ENCODE measurements around the gene PAGR1. TPM values are rescaled to one million over a fixed set of nuclear protein-coding genes. Genes with fewer than 3 reads are reported as not detected.
"Not testable (repeated sequence)": the region's sequence is repeated elsewhere in the genome, so short reads cannot be mapped to it uniquely, and the experiment has no call there.

PAGR1 gene
- total RNA-seq, 1 experiment from 2014 or later = 19.8 TPM

- in situ Hi-C loops (cut with HindIII; ENCODE audit: low pct_unique_long_range_greater_than_20kb, low sequenced_read_pairs) = no loop called here
Measured at GRCh38 chr16:29790183-29790948, 25.6 kb upstream of the PAGR1 start, which contains the start of gene KIF22. TSS of gene KIF22 (plus strand) at chr16:29790751. CDS start at chr16:29790760, 9 bp downstream.

DNA sequence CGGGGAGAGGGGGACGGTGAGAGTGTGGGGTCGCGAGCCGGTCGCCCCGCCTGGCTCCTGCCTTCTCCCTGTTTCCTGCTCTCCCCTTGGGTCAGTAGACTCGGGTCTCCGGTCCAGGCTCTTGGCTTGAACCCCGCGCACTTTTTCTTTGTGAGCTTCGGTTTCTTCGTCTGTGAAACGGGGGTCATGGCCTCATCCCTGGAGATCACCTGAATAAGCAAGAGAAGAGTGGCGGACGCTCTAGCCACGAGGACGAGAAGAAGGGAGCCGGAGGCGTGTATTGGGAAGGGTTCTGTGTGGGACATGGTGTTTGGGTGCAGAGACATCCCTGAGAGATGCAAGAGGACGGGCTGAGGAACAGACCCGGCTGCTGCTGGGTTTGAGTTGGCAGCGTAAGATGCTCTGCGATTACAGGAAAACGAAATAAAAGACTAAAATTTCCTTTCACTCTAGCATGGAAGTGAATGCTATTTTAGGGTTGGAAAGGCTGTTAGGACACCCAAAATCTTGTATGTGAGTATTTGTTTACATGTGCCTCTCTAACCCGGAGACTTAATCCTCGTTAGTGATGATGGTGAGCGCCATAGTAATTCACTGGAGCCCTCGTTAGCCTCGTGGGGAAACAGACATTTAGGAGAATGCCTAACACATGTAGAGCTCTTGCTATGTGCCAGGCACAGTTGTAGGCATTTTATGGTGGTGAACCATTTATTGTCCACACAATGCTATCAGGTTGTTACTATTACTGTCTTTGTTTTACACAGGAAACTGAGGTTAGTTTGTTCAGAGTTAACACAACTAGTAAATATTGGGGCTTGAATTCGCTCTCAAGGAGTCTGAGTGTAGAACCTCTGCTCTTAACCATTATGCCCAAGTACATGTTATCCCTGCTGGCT lies 24.8 kb upstream of the PAGR1 start:
- in situ Hi-C loops (cut with HindIII; ENCODE audit: low pct_unique_long_range_greater_than_20kb, low sequenced_read_pairs) = no loop called here
- no peak for DNase-seq (ENCODE audit: low read depth, low spot score)

More at GRCh38 chr16:29790183-29790948, 25.6 kb upstream of the PAGR1 start, which contains the start of gene KIF22:
- DNase-seq (ENCODE audit: low read depth, low spot score) = peak; percentile 96

DNA sequence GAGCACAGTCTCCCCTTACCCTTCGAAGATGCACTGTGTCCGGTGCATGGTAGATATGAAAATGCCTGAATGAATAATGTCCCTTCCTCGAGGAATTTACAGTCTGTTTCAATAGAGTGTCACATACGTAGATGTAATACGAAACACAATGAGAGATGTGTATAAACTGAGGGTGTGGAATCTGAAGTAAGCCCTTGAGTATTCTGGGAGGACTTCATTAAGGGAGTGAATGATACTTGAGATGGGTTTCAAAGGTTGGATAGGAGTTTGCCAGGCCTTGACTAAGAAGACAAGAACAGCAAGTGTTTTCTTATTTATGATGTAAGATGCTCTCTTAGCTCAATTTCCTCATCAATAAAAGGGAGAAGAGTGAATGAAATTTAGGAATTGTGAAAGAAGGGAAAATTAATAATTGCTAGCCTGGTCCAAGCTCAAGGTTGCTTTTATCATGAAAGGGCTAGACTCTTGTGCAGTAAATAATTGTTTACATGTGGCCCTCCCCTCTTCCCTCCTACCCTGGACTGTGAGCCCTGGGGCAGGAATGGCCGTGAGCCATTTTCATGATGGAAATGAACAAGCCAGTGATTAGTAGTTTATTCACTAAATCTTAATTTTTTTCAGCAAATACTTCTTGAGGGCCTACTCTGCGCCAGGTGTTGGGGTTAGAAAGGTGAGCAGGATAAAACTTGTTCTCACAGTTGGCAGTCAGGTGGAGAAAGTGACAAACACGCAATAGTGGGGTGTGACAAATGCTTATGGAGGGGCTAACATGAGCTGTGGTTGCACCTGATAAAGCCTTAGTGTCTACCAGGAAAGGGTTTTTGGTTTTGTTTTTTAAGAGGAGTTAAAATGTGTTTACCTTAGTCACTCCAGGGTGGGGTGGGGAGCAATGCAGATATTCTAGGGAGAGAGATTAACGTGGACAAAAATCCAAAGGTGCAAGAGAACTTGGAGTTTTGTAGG lies 23.8 kb upstream of the PAGR1 start:
- DNase-seq (ENCODE audit: low read depth, low spot score) = peak; percentile 35
- in situ Hi-C loops (cut with HindIII; ENCODE audit: low pct_unique_long_range_greater_than_20kb, low sequenced_read_pairs) = no loop called here

DNA sequence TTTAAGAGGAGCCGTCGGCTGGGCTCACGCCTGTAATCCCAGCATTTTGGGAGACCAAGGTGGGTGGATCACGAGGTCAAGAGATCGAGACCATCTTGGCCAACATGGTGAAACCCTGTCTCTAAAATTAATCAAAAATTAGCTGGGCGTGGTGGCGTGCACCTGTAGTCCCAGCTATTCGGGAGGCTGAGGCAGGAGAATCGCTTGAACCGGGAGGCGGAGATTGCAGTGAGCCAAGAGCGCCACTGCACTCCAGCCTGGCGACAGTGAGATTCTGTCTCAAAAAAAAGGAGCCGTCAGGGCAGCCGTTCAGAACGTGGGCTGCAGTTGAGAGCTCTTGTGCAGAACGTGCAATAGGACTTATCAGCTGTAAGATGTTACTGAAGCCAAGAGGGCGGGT lies 22.8 kb upstream of the PAGR1 start:
- in situ Hi-C loops (cut with HindIII; ENCODE audit: low pct_unique_long_range_greater_than_20kb, low sequenced_read_pairs) = not testable (repeated sequence)

GRCh38 chr16:29794231-29794710 lies 21.7 kb upstream of the PAGR1 start:
- DNase-seq (ENCODE audit: low read depth, low spot score) = no peak
- in situ Hi-C loops (cut with HindIII; ENCODE audit: low pct_unique_long_range_greater_than_20kb, low sequenced_read_pairs) = no loop called here

More for the DNA sequence above, 22.8 kb upstream of the PAGR1 start:
- DNase-seq (ENCODE audit: low read depth, low spot score) = not testable (repeated sequence)

GRCh38 chr16:29802416-29802935 lies 13.5 kb upstream of the PAGR1 start:
- in situ Hi-C loops (cut with HindIII; ENCODE audit: low pct_unique_long_range_greater_than_20kb, low sequenced_read_pairs) = no loop called here
- no peak for DNase-seq (ENCODE audit: low read depth, low spot score)

- in situ Hi-C loops (cut with HindIII; ENCODE audit: low pct_unique_long_range_greater_than_20kb, low sequenced_read_pairs) = no loop called here
- DNase-seq (ENCODE audit: low read depth, low spot score) = no peak
Measured at GRCh38 chr16:29804020-29804419, 11.9 kb upstream of the PAGR1 start.

DNA sequence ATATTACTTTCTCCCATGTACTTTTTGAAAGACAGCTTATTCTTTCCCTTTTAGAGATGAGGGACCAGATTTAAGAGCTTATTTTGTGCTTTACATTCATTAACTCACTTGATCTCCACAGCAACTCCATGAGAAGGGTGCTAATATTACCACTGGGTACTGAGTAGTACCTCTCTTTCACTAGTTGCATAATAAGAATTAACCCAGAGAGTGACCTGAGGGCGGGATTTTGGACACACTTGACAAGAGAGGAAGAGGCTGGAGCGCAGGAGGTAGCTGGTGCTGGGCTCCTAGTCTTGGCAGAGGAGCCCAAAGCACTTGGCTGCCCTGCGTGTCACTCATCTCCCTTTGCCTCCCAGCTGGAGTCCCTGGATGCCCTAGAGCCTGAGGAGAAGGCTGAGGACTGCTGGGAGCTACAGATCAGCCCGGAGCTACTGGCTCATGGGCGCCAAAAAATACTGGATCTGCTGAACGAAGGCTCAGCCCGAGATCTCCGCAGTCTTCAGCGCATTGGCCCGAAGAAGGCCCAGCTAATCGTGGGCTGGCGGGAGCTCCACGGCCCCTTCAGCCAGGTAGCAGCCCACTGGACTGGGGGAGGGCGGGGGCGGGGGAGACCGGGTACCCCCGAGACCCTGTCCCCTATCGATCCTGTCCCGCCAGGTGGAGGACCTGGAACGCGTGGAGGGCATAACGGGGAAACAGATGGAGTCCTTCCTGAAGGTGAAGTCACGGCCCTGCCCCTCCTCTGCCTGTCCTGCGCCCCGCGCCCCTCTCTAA lies 11.3 kb upstream of the PAGR1 start:
- peak; percentile 11 for DNase-seq (ENCODE audit: low read depth, low spot score)
- in situ Hi-C loops (cut with HindIII; ENCODE audit: low pct_unique_long_range_greater_than_20kb, low sequenced_read_pairs) = no loop called here

DNA sequence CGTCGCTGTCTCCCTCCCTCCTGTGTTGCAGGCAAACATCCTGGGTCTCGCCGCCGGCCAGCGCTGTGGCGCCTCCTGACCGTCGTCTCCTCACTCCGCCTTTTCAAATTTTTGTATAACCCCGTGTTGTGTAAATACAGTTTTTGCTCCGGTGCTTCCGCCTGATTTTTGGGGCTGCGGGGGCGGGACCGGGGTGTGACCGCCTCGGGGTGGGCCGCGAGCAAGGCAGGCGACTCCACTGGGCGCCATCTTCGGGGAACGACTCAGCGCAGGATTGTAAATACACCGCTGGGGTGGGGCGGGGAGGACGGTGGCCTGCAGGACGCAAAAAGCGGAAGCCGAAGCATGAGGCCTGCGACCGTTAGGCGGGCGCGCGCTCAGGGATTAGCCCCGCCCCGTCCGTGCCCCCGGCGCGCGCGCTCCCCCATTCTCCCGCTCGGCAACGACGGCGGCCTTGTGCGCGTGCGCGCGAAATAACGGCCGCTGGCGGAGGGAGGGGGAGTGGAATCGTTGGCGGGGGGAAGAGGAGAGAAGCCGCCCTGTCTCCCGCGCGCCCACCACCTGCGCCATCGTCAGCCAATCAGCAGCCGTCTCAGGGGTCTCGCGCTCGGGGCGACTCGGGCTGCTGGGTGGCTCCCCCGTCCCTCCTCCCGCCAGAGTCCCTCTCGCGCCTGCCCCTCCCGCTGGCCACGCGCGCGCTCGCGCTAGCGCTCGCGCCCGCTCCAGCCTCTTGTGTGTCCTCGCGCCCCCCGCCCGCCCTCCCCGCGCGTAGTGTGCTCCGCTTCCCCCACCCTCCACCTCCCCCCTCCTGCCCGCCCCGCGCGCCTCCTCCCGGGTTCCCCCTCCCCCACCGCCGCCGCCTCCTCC lies 10.5 kb upstream of the PAGR1 start:
- peak; percentile 95 for DNase-seq (ENCODE audit: low read depth, low spot score)
- in situ Hi-C loops (cut with HindIII; ENCODE audit: low pct_unique_long_range_greater_than_20kb, low sequenced_read_pairs) = no loop called here

- in situ Hi-C loops (cut with HindIII; ENCODE audit: low pct_unique_long_range_greater_than_20kb, low sequenced_read_pairs) = no loop called here
- peak; percentile 82 for DNase-seq (ENCODE audit: low read depth, low spot score)
Measured at GRCh38 chr16:29806099-29806579, 9.8 kb upstream of the PAGR1 start, which contains the start of gene MAZ. TSS of gene MAZ (plus strand) at chr16:29806529. CDS start at chr16:29806702, 173 bp downstream.

DNA sequence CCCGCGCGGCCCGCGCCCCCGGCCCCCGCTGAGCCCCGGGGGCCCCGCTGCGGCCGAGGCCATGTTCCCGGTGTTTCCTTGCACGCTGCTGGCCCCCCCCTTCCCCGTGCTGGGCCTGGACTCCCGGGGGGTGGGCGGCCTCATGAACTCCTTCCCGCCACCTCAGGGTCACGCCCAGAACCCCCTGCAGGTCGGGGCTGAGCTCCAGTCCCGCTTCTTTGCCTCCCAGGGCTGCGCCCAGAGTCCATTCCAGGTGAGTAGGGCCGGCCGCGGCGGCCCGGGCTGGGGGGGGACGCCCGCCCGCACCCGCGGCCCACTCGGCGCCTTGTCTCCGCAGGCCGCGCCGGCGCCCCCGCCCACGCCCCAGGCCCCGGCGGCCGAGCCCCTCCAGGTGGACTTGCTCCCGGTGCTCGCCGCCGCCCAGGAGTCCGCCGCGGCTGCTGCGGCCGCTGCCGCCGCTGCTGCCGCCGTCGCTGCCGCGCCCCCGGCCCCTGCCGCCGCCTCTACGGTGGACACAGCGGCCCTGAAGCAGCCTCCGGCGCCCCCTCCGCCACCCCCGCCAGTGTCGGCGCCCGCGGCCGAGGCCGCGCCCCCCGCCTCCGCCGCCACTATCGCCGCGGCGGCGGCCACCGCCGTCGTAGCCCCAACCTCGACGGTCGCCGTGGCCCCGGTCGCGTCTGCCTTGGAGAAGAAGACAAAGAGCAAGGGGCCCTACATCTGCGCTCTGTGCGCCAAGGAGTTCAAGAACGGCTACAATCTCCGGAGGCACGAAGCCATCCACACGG lies 9.1 kb upstream of the PAGR1 start:
- in situ Hi-C loops (cut with HindIII; ENCODE audit: low pct_unique_long_range_greater_than_20kb, low sequenced_read_pairs) = no loop called here

DNA sequence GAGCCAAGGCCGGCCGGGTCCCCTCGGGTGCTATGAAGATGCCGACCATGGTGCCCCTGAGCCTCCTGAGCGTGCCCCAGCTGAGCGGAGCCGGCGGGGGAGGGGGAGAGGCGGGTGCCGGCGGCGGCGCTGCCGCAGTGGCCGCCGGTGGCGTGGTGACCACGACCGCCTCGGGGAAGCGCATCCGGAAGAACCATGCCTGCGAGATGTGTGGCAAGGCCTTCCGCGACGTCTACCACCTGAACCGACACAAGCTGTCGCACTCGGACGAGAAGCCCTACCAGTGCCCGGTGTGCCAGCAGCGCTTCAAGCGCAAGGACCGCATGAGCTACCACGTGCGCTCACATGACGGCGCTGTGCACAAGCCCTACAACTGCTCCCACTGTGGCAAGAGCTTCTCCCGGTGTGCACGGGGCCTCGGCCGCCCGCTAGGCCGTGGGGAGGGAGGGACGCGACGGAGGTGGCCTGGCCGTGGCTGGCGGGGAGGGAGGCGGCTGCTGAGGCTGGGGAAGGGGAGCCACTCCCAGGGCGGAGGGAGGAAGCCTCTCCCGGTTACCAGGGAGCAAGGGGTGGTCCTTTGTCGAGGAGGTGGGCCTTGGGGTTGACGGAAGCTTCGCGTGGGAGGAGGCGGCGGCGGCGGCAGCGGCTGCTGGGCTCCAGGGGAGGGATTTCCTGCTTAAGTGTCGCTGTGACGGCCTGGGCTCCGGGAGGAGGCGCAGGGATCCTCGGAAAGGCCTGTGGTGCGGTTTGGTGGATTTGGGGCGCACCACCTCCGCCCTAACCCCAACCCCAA lies 8.3 kb upstream of the PAGR1 start:
- in situ Hi-C loops (cut with HindIII; ENCODE audit: low pct_unique_long_range_greater_than_20kb, low sequenced_read_pairs) = no loop called here
- DNase-seq (ENCODE audit: low read depth, low spot score) = peak; percentile 90

More for the DNA sequence above, 9.1 kb upstream of the PAGR1 start:
- peak; percentile 48 for DNase-seq (ENCODE audit: low read depth, low spot score)

- DNase-seq (ENCODE audit: low read depth, low spot score) = peak; percentile 20
- in situ Hi-C loops (cut with HindIII; ENCODE audit: low pct_unique_long_range_greater_than_20kb, low sequenced_read_pairs) = no loop called here
Measured at GRCh38 chr16:29808219-29808900, 7.6 kb upstream of the PAGR1 start.

All from SK-MEL-5 (cell line).